Left ventricle myocardium inferior (tissue), 1 donor: ENCODE results near the gene TOX2. TPM values are rescaled to one million over a fixed set of nuclear protein-coding genes. Genes with fewer than 3 reads are reported as not detected.
A peak's percentile ranks its signal among the peaks of the same experiment; 100 is the strongest.

Source experiments
- DNase-seq: peaks from one replicate; pipeline ENCODE4 v3.0.0-alpha.2; 2020
- H3K27ac ChIP-seq: fragments of 200-600 bp; replicated peaks from 2 replicates; pipeline ENCODE4 v1.8.0; 2021
- H3K27me3 ChIP-seq: fragments of 200-600 bp; 2 replicates; pipeline ENCODE4 v1.8.0; 2021; ENCODE audit warnings: low read depth
- H3K36me3 ChIP-seq: fragments of 200-600 bp; 2 replicates; pipeline ENCODE4 v1.8.0; 2021
- H3K4me1 ChIP-seq: fragments of 200-600 bp; 2 replicates; pipeline ENCODE4 v1.8.0; 2021
- H3K4me3 ChIP-seq: fragments of 200-600 bp; 2 replicates; pipeline ENCODE4 v1.8.0; 2021; ENCODE audit warnings: mild to moderate bottlenecking, moderate library complexity
- H3K9me3 ChIP-seq: fragments of 200-600 bp; replicated peaks from 2 replicates; pipeline ENCODE4 v1.8.0; 2021
- intact Hi-C: fragments of 100-400 bp; cut with micrococcal nuclease; formaldehyde crosslinking; loops from one replicate; pipeline ENCODE4 v1.11.0; 2022
- total RNA-seq: library from RNA; stranded (reverse); fragmentation: NEBNext Ultra II Directional; extraction: Animal tissue kit (Norgen Biotek cat#: 25700); gene quantifications from one replicate; pipeline ENCODE4 v1.2.1, GENCODE V29; 2021
- TF ChIP-seq, protein P1 (sequence below): fragments of 200-600 bp; IDR thresholded peaks from 2 replicates; pipeline ENCODE4 v1.8.0; 2021; ENCODE audit warnings: antibody characterized with exemption, mild to moderate bottlenecking, borderline replicate concordance
- donor health status: DM: no; HTN: yes; CAD: no; lungs with severe emphysema.

The TOX2 gene
- total RNA-seq, 1 donor from 2014 or later, result 0.30 TPM

DNA sequence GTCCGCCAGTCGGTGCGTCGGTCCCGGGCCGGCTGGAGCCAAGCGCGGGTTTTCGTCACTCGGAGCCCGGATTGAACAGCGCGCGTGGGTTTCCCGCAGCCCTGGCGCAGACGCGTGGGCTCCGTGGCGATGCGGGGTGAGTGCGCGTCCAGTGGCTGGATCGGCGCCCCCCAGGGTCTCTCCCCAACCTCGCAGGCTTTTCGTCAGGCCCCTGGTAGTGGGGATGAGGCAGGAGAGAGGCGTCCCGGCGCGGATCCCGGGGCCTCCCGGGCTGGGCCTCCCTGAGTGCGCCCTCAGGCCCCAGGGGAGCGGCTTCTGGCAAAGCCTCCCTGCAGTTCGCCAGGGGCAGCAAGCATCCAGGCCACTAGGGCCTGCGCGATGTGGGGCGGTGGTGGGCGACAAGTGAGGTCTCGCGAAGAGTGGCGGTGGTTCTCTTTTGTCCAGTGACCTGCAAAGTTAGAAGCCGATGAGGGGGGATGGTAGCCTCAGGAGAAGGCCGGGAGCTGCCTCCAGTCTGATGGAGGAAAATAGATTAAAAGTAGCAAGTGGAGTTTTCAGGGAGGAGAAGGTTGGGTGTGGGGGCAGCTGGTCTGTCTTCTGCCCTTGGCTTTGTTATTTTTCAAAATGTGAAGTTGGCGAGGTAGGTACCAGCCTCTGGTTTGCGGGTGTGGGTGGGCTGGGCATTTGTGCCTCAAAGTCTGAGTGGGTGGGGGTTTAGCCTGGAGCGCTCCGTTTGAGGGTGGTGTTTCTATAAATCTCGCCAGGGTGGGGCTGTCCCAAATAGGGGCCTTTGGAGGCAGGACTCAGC lies 1.6 kb downstream of the TOX2 start:
- Histone ChIP-seq H3K4me3 (peak overlapping the region; percentile 64), H3K4me1 (peaks cover 22% of the 10 kb centered on the region), H3K9me3 (peaks cover 29% of the 10 kb centered on the region), H3K36me3 (no peaks in the 10 kb centered on the region), H3K27ac (no peak overlapping the region), H3K27me3 (peaks cover 81% of the 10 kb centered on the region)
- TF ChIP-seq, protein P1, sequence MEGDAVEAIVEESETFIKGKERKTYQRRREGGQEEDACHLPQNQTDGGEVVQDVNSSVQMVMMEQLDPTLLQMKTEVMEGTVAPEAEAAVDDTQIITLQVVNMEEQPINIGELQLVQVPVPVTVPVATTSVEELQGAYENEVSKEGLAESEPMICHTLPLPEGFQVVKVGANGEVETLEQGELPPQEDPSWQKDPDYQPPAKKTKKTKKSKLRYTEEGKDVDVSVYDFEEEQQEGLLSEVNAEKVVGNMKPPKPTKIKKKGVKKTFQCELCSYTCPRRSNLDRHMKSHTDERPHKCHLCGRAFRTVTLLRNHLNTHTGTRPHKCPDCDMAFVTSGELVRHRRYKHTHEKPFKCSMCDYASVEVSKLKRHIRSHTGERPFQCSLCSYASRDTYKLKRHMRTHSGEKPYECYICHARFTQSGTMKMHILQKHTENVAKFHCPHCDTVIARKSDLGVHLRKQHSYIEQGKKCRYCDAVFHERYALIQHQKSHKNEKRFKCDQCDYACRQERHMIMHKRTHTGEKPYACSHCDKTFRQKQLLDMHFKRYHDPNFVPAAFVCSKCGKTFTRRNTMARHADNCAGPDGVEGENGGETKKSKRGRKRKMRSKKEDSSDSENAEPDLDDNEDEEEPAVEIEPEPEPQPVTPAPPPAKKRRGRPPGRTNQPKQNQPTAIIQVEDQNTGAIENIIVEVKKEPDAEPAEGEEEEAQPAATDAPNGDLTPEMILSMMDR, result no peak
- no peak for DNase-seq
- intact Hi-C loops, result no loop called here

DNA sequence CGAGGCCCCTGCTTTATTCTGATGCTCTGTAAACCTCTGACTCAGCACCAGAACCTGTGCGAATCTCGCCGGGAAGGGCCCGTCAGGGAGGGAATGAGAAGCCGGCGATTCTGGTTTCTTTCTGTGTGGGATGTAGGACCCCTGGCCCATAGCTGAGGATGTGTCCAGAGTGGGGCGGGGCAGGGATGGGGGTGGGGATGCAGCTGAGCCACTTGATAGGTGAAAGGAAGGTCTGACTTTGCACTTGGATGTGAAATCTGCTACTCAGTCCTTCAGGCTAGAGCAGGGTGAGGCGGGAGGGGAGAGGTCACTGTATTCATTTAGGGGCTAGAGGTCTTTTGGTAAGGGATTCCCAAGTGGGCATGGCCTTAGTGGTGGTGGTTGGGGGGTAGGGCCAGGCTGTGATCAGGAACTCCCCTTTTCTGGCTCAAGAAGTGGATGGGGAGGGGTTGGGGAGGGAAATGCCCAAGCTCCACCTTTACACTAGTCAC lies 2.3 kb downstream of the TOX2 start:
- Histone ChIP-seq H3K27ac (no peak overlapping the region), H3K36me3 (no peaks in the 10 kb centered on the region), H3K4me1 (peaks cover 22% of the 10 kb centered on the region), H3K27me3 (peaks cover 88% of the 10 kb centered on the region), H3K4me3 (peak overlapping the region; percentile 64), H3K9me3 (peaks cover 23% of the 10 kb centered on the region)
- no peak for DNase-seq
- TF ChIP-seq, protein P1, result no peak
- intact Hi-C loops, result no loop called here

DNA sequence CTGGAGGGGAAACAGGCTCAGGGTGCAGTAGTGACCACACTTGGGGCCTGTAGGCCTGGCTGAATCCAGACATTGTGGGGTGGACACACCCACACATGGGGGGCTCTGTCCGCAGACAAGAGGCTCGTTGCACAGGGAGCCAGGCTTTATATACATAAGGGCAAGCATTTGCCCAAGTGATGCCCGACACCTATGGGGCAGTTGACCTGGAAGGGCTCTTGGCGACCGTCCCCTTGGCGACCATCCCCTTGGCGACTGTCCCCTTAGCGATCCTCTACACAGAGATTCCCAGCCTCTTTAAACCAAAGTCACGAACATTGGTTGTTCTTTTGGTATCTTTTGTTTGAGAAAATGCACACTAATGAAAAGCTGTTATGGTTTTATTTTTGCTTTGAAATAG lies 2.7 kb downstream of the TOX2 start:
- peaks cover 22% of the 10 kb centered on the region for H3K4me1 ChIP-seq
- H3K27ac ChIP-seq, result no peak overlapping the region
- H3K27me3 ChIP-seq, result peaks cover 92% of the 10 kb centered on the region
- TF ChIP-seq, protein P1, result no peak
- intact Hi-C loops, result no loop called here
- DNase-seq, result no peak
- peaks cover 18% of the 10 kb centered on the region for H3K9me3 ChIP-seq
- H3K4me3 ChIP-seq, result no peak overlapping the region
- H3K36me3 ChIP-seq, result no peaks in the 10 kb centered on the region

DNA sequence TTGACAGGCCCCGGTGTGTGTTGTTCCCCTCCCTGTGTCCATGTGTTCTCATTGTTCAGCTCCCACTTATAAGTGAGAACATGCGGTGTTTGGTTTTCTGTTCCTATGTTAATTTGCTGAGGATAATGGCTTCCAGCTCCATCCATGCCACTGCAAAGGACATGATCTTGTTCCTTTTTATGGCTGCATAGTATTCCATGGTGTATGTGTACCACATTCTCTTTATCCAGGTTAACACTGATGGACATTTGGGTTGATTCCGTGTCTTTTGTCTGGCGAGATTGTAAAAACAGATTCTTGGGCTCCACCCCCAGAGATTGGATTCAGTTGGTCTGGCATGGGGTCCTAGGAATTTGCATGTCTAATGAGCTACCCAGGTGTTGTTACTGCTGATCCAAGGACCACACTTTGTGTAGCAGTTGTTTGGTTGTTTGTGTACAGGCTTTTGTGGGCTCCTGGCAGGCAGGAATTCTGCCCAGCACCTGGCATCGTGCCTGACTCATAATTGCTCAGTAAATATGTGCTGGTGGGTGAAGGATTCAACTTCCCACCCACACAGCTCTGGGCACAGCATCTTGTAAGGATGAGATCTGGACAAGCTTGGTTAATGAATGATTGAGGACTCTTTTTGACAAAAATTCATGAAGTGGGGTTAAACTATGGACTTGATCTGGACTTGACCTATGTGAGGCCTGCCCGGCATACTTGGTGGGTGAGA lies 5.2 kb downstream of the TOX2 start:
- Histone ChIP-seq H3K4me1 (peaks cover 18% of the 10 kb centered on the region), H3K9me3 (no peaks in the 10 kb centered on the region), H3K36me3 (no peaks in the 10 kb centered on the region), H3K27me3 (peaks cover 99% of the 10 kb centered on the region), H3K4me3 (no peak overlapping the region), H3K27ac (no peak overlapping the region)
- DNase-seq, result no peak
- intact Hi-C loops, result no loop called here
- TF ChIP-seq, protein P1, result no peak

DNA sequence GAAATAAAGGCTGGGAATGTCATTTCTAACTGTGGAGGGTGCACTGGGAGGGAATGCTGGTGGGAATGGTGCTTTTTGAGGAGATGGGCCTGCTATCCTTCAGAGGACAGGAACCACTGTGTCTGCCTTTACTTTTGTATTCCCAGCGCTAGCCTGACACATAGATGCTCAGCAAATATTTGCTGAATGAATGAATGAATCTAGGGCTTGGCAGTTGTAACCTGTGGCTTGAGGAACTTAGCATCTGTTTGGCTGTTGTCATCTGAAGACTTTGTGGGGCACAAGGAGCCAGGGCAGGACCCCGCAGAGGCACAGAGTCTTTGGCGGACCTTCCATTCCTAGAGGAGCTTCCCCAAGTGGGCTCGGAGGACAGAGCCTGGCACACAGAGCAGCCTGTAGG lies 6.1 kb downstream of the TOX2 start:
- DNase-seq, result no peak
- H3K4me3 ChIP-seq, result no peak overlapping the region
- intact Hi-C loops, result no loop called here

More for the DNA sequence above, 6.1 kb downstream of the TOX2 start:
- Histone ChIP-seq H3K36me3 (no peaks in the 10 kb centered on the region), H3K9me3 (no peaks in the 10 kb centered on the region), H3K27ac (no peak overlapping the region), H3K4me1 (peaks cover 9% of the 10 kb centered on the region), H3K27me3 (peaks cover 99% of the 10 kb centered on the region)
- TF ChIP-seq, protein P1, result no peak
